Muscle of arm (tissue), 12 donors: ENCODE measurements around the gene HMGN3. TPM values are rescaled to one million over a fixed set of nuclear protein-coding genes. Genes with fewer than 3 reads are reported as not detected.

ENCODE experiments used
- DNase-seq: peaks from one replicate; pipeline ENCODE4 v3.0.0-alpha.2; 2013
- polyA plus RNA-seq, 12 donors: library from polyadenylated mRNA; unstranded; fragments of 120-200 nt; gene quantifications; one replicate each; pipeline ENCODE4 v1.2.1, GENCODE V29; 2013; ENCODE audit not compliant: insufficient read length in 12 of 12

HMGN3 gene
- polyA plus RNA-seq, 12 donors: 95.6 to 205 (median 146) TPM; not detected in 1

DNA sequence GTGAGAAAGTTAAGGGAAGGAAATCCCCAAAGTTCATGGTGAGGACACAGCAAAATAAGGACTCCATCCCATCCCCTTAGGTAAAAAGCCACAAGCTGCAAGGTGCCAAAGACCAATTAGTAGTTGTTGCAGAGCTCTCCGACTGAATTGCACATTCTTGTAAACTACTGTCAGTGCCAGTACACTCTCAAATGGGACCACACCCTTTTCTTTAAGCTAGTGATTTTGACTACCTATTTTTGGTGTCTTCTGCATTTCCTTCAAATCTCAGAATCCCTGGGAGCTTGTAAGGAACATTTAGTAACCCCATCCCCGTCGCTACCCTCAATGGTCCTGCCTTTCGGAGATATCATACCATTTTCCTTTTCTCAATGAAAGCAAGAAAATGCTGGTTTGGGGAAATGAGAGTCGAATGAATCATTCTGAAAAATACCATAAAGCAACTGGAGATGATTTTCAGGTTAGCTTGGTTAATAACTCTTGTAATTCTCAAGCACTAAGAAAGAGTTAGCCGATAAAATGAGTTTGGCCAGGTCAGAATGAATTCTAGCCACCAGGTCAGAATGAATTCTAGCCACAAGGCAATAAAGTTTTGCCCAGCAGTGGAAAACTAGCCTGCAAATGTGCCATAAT, 5.2 kb upstream of the HMGN3 start:
- DNase-seq: no peak

DNA sequence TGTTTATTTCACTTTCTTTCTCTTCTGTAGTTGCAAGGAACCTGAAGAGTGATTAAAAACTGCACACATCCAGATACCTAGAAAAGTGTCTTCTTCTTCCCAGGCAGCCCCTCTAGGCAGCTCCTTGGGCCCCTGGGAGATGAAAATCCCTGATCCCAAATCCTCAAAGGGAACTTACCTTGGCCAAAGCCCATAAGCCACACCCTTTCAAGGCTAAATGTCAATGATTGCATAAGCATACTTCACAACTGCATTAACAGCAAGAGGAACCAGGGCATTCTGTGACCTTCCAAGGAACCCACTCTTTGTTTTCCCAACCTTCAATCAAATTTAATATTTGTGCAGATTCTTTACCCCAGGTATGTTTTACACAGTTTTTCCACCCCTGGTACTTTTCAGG, 4.4 kb upstream of the HMGN3 start:
- no peak for DNase-seq

DNA sequence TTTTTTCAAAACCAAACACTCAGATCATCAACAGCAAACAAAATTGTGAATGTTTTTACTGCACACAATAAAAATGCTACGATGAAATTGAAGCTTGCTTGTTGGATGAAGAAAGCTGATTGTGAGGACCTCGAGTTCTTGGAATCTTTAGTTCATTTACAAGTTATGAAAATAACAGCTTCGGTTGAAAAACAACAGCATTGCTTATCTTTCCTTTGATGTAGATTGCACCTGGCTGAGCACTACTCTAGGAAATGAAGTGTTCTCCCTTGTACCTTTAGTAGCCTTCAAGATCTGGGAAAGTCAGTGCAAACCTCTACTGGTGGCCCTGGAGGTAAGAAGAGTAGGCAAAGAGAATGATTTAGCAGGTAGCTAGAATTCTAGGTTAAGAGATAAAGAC, 2.2 kb upstream of the HMGN3 start:
- no peak for DNase-seq

DNA sequence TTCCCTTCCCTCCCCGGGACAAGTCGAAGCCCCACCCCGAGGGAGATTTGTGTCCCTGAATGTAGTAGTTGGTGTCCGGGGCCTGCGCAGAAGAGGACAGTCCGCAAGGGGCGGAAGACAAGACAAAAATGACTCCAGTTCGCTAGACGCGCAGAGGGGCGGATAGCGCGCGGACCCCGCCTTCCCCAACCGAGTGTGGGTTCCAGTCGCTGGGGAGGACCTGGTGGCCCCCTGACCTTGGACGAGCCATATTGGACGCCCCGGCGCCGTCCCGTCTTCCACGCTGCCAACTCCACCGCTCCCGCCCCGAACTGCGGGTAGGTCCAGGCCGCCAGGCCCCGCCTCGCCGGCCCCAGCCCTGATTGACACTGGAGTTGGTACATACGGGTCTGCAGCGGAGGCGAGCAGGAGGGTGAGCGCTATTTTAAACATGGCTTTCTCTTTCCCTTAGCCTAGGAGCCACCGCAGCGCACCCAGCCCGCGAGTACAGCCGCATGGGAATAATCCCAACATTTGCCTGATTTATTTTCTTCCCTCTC, 802 bp downstream of the HMGN3 start:
- peak; percentile 83 for DNase-seq

DNA sequence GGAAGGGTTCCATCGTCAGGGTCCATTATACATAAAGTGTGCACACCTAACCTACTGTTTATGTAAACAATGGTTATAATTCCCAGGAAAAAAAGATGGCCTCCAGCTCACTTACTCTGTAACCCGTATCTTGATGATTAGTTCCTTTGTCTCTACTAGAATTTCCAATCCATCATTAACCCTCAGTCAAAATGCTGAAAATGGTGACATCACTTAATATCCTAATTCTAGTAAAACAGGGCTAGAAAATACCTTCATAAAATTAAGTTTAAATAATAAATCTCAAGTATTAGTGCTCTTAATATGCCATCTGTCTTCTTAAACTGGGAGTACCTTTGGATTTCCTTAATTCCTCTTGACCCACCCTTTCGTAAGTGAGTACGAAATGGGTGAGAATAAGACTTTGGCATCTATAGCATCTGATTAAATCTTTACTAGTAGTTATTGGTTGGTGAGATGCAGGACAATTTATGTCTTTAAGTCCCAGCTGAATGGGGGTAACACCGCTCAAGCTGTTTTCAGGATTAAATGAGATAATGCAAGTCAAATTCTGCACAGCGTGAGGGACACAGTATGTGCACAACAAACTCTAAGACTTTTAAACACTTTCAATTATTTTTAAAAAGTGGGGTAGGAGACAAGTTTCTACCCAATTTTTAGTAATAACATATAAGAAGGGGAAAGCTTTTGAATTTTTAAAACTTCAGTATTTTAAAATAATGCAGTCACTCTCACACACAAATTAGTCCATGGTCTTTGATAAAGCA, 1.6 kb downstream of the HMGN3 start:
- no peak for DNase-seq

DNA sequence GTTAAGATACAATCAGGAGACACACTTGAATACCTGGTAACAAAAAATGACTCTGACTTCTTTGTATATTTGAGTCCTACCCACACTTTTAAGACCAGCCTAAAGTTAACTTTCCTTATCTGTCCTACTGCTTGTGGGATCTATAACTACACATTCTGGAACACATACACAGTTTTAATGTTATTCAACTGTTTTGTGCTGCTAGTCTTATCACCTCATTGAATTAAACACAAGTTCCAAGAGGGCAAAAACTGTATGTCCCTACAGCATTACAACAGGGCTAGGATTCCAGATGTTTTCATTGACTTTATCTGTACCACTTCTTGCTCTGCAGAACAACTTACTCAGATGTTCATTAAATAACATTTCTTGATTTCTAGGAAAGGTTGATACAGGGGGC, 2.8 kb downstream of the HMGN3 start:
- DNase-seq: no peak

DNA sequence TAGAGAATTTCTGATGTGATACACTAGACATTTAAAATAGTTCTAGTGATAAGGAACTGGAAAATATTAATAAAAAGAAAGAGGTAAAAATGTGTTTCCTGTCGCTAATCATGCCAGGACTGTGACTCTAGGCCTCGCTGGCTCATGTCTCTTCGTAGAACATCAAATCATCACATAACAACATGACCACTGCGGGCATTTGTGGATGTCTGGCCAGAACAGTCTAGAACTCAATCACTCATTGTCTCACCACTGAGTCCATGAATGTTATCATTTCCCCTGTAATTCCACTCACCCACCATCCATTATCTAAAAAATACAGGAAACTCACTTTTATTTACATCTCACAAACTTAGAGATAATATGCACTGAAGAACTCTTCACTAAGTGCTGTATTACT, 3.4 kb downstream of the HMGN3 start:
- DNase-seq: no peak

DNA sequence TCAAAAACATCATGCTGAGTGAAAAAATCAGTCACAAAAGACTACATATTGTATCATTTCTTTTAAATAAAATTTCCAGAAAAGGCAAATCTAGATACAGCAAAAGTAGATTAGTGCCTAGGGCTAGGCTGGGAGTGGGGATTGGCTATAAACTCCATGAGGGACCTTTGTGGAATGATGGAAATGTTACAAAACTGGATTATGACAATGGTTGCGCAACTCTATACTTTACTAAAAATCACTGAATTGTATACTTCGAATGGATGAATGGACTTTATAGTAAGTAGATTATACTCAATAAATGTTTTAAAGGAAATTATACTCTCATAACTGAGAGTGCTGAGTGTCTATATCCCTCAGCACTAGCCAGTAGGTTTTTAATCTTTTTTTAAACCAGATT, 4.3 kb downstream of the HMGN3 start:
- DNase-seq: no peak

DNA sequence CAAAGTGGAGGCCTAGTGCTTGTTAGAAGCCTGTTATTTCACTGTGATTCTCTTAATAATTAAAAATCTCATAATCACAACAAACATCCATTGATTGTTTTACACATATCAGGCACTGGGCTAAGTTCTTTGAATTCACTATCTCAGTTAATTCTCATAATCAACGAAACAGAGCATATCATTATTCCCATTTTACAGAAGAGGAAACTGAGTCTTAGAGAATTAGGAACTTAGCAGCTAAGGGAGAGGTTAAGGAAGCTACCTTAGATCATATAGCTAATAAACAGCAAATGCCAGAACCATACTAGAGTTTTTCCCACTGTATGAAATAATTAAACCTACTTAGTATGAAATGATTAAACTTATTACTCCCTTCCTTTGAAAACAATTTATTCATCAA, 7.0 kb downstream of the HMGN3 start:
- no peak for DNase-seq

DNA sequence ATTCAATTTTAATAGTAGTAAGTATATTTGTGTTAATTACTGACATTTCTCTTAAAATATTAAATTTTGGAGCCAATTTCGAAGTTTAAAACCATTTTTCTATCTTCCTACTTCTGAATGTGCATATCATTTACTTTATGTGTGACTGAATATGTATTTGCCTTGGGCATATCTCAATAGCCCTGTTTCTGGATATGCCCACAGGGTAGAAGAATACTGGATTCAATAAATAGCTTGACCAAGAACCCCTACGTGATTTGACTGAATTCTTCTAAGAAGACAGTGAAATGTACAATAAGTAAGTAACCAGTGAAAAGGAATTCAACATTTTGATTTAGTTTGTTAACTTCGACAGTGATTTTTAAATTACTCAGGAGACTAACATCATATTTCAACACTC, 7.8 kb downstream of the HMGN3 start:
- DNase-seq: no peak

DNA sequence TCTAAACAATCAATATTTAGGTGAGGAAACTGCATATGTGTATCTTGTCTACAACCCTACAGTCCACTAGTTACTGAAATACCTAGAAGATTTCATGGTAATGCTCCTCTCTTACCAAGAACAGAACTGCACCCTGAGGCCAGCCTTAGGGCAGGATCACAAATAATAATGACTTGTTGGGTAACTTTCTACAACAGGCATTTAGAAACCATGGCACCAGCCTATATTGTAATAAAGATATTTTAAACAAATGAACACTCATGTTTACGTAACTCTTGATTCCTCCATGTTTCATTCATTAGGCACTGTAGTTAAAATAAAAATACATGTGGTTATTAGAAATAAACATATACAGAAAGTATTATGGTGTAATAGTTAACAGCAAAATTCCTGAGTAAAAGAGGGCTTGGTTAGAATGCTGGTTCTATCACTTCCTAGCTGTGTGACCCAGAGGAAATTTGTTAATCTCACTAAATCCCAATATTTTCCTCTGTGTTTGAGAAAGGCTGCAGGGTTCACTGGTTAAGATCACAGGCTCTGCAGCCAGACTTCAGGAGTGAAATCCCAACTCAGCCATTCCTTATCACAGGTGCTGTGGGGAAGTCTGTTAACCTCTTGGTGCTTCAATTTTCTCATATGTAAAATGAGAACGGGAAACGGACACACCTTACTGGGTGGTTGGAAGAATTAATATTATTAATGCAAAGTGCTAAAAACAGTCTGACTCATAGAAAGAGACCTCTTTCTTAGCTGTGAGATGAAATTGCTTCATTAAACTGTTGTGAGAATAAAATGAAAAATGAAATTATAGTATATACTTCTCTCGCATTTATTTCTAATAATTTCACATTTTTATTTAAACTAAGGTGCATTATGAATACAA, 8.5 kb downstream of the HMGN3 start:
- no peak for DNase-seq

DNA sequence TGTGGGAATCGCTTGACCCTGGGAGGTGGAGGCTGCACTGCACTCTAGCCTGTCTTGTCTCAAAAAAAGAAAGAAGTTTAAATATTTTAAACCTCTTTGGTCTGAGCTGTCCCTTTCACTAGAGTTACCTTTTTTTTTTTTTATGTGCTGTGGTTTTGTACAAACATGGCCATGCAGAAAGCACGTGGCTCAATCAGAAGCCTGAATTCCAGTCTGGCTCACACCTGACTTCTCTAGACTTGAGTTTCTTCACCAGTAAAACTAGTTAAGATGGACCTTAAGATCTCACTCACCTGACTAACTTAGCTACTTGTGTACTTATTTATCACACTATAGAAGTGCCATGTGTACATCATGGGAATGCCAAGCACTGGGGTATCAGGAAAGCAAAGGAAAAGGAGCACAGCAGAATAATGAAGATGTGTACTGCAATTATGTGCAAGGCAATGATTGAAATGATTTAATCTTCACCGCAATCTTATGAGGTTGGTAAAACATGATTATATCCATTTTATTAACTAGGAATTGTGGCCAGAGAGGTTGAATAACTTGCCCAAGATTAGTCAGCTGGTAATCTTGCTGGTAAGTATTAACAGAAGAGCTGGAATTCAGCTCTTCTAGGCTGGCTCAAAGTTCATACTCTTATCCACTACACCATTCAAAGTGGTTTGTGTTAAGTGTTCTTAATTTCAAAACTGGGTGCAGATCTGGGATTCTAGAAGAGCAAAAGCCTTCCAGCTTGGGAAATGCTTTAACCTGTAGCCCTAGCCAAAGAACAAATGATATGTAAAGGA, 10.7 kb downstream of the HMGN3 start:
- no peak for DNase-seq

DNA sequence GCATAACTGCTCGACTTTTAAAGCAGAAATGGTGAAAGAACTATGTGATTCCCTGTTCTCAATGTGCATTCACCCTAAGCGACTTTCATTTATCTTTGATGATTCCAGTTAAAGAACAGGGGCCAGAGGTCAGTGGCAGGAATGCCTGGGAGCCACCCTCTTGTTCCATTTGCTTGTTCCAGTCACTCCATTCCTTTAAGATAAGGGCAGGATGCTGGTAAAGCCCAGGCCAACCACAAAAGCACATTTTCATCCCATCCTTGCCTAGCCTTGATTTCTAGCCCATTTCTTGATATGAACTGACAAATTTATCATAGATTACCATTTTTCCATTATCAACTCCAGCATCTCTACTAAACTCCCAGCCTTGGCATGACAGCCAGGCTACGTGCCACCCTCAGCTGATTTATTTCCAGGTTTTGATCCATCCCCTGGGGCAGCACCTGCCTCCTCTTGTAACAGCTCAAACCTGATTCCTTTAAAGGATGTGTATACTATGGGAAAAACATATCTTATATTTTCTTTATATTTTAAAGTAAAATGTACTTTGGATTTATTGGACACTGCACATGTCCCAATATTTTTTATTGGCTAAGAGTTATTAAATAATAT, 19.2 kb downstream of the HMGN3 start:
- no peak for DNase-seq

DNA sequence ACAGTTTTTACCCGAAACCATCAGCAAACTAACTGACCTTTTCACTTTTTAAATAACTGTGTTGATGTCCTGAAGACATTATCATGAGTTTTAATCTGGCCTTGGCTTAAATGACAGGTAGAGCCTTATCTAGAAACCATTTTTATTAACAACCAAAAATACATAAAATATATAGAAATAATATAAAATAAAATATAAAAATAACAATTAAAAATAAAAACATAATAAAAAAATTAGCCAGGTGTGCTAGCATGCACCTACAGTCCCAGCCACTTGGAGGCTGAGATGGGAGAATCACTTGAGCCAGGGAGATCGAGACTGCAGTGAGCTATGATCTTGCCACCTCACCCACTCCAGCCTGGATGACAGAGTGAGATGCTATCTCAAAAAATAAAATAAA, 21.6 kb downstream of the HMGN3 start:
- DNase-seq: no peak

DNA sequence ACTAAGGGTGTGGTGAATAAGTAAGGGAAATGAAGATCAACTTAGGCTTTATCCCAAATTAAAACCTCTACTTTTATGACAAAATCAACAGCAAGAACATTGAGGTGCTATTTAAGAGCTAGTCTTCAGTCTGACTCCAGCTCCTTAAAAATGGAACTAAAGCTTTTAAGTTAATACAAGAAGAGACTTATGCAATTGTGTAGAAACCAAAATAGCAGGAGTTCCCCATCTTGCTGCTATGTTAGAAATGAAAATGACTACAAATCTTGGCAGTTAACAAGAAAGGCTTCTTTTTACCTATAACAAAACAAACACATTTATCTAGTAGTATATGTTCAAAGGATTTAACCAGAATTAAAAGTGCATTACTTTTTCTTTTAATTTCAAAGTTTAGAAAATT, 25.7 kb downstream of the HMGN3 start:
- DNase-seq: no peak

DNA sequence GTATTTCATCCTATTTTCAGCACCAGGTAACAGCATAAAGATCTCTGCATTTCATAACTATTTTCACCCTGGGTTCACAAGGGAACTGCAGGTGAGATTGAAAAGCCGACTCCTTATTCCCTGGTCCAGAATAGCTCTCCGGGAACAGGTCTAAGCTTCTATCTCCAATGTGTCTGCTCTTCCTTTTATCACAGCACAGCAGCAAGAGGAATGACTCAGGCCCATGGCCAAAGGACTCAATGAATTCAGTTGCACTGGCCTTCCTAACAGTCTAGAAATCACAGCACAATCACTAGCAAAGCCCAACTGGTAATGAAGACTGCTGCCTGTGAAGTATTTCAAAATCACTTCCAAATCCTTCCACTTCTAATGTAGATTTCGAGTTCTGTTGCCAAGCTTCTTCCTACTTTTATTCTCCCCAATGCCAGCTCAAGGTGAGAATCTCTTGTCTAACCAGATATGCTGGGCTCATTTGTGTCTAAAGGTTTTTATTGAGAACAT, 30.7 kb downstream of the HMGN3 start:
- DNase-seq: no peak

DNA sequence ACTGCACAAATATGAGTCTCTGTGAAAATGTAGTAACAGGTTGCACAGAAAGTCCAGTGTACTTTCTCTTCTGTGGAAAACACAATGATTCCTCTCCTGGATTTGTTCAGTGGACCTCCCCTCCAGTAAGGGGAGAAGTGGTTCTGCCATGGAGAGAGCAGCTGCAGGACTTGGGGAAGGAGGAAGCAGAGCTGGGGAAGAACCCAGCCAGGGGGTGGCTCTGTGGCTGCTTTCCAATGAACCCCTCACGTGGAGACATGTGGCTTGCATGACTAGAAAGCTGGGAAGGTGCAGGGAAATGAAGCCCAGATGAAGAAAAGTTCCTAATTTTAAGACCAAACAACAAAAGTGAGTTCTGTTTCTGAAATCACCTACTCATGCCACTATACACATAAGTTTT, 31.9 kb downstream of the HMGN3 start:
- DNase-seq: no peak

DNA sequence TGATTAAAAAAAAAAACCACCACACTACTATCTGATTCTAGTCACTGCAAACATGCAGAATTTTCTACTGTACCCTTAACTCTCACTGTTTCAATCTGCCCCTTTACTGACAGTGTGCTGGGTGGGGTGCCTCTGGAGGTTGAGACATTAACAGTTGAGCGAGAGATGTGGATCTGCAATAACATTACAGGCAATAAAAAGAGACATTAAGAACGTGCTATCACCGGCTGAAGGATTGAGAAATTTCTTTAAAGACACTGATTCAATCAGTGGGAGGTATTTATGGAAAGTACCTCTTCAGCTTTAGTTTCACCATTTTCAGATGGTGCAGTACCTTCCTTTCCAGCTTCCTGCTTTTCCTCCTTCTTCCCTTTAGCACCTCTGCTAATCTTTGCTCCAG, 32.5 kb downstream of the HMGN3 start:
- no peak for DNase-seq

DNA sequence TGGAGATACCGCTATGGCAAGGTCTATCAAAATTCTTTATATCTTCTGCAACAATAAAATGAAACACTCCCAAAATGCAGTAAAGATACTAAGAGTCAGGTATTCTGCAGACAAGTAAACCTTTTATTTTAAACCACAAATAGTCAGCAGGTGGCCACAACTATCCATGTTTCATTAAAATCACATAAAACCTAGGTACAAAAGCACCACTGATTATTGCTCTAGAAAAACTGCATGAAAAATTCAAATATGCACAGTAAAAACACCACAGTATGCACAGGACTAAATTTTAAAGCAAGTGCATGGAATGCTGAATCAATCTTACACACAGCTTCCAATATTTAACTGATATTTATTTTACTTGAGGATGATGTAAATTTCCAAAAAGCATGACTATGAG, 33.3 kb downstream of the HMGN3 start:
- DNase-seq: no peak

DNA sequence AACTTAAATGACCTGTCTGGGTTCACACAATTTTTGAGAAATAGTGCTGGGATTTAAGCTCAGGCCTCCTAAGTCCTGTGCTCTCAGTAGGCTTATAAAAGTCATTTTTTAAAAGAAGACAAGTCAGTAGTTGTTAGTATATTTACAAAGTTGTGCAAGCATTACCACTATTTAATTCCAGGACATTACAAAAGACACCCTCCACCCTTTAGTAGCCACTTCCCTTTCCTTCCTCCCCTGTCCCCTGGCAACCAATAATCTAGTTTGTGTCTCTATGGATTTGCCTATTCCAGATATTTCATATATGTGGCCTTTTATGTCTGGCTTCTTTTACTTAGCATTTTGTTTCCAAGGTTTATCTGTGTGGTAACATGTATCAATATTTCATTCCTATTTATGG, 37.6 kb downstream of the HMGN3 start:
- DNase-seq: no peak

DNA sequence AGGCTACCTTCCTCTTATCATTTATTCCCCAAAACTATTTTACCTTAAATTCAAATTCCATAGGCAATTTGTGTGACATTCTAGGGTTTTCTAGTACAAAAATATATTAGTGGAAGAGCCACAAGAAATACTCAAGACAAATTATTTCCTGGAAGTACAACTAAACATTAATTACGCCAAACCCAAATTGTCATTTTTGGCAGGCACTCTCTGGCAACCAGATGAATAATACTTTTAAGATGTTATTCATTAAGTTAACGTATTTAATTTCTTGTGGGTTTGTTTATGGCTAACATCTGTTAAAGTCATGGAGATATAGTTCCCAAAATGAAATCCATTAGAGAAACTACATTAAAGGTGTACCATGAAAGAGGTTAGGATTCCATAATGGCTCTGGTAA, 40.5 kb downstream of the HMGN3 start:
- no peak for DNase-seq
